ENCODE measurements around the gene NAA40.

GRCh38 chr11:63997801-63998337, 59.1 kb downstream of the NAA40 start:
- TF ChIP-seq POLR2A (IDR thresholded peaks at IDR 0.05; ENCODE audit: low read length) (no peak), GATA1 (IDR thresholded peaks at IDR 0.05; ENCODE audit: low read depth, low read length) (no peak)

Data from erythroblast (primary cell).